Muscle layer of colon (tissue), 2 donors: Measurements from ENCODE around the gene ADGRD1.
"Not testable (repeated sequence)": the region's sequence is repeated elsewhere in the genome, so short reads cannot be mapped to it uniquely, and the experiment has no call there.

Source experiments
- H3K27ac ChIP-seq: one replicate; pipeline ENCODE4 v1.7.0; 2013; ENCODE audit warnings: low read depth, mild to moderate bottlenecking, low read length, moderate library complexity
- H3K27me3 ChIP-seq, 2 donors: one replicate each; pipeline ENCODE4 v1.7.0; 2013; ENCODE audit warnings: low read length in 2 of 2, mild to moderate bottlenecking in 2 of 2; ENCODE audit not compliant: insufficient read depth in 2 of 2, control insufficient read depth in 1 of 2
- H3K36me3 ChIP-seq: one replicate; pipeline ENCODE4 v1.7.0; 2013; ENCODE audit warnings: mild to moderate bottlenecking, low read length; ENCODE audit not compliant: insufficient read depth
- H3K4me1 ChIP-seq: one replicate; pipeline ENCODE4 v1.7.0; 2013; ENCODE audit warnings: mild to moderate bottlenecking, low read length; ENCODE audit not compliant: insufficient read depth
- H3K4me3 ChIP-seq, 2 donors: one replicate each; pipeline ENCODE4 v1.7.0; 2013; ENCODE audit warnings: low read length in 2 of 2, low read depth in 1 of 2, mild to moderate bottlenecking in 1 of 2, moderate library complexity in 1 of 2
- H3K9ac ChIP-seq: one replicate; pipeline ENCODE4 v1.7.0; 2013; ENCODE audit warnings: low read length
- H3K9me3 ChIP-seq: one replicate; pipeline ENCODE4 v1.7.0; 2013; ENCODE audit warnings: mild to moderate bottlenecking, low read length
- donor health status: abdominal sarcoma.
- donor health status: Adenocarcinoma of cecum.

ADGRD1 gene

GRCh38 chr12:130953771-130954543, at the start of gene ADGRD1:
Gene ADGRD1, plus strand, starts transcription at chr12:130953907. Its CDS starts 559 bp downstream, at chr12:130954466.
- Histone ChIP-seq H3K27me3 (no peaks in the 10 kb centered on the region), H3K9ac (peak within 1 kb of the TSS; percentile 71), H3K27ac (peak within 1 kb of the TSS; percentile 70), H3K4me3 (peak within 1 kb of the TSS; percentile 62 to 72), H3K4me1 (peaks cover 27% of the 10 kb centered on the region), H3K9me3 (no peaks in the 10 kb centered on the region), H3K36me3 (no peaks in the 10 kb centered on the region)

GRCh38 chr12:130904064-130904463, 49.6 kb upstream of the ADGRD1 start:
- Histone ChIP-seq H3K27me3 (no peaks in the 10 kb centered on the region), H3K27ac (no peak overlapping the region), H3K9ac (no peak overlapping the region)

GRCh38 chr12:130904936-130905455, 48.7 kb upstream of the ADGRD1 start:
- not testable (repeated sequence) for H3K4me3 ChIP-seq, H3K9me3 ChIP-seq, H3K27me3 ChIP-seq, H3K9ac ChIP-seq, H3K4me1 ChIP-seq, H3K36me3 ChIP-seq, H3K27ac ChIP-seq

More at GRCh38 chr12:130904064-130904463, 49.6 kb upstream of the ADGRD1 start:
- Histone ChIP-seq H3K4me1 (no peaks in the 10 kb centered on the region), H3K9me3 (no peaks in the 10 kb centered on the region), H3K36me3 (no peaks in the 10 kb centered on the region), H3K4me3 (no peak overlapping the region)

- Histone ChIP-seq H3K36me3 (no peaks in the 10 kb centered on the region), H3K9me3 (no peaks in the 10 kb centered on the region), H3K27me3 (no peaks in the 10 kb centered on the region), H3K9ac (no peak overlapping the region), H3K27ac (no peak overlapping the region), H3K4me3 (no peak overlapping the region), H3K4me1 (no peaks in the 10 kb centered on the region)
Observed at GRCh38 chr12:130909111-130909510, 44.6 kb upstream of the ADGRD1 start.

GRCh38 chr12:130911193-130911592, 42.5 kb upstream of the ADGRD1 start:
- no peak overlapping the region for H3K4me3 ChIP-seq
- H3K27me3 ChIP-seq: no peaks in the 10 kb centered on the region
- no peaks in the 10 kb centered on the region for H3K36me3 ChIP-seq
- no peak overlapping the region for H3K9ac ChIP-seq
- H3K9me3 ChIP-seq: no peaks in the 10 kb centered on the region
- no peak overlapping the region for H3K27ac ChIP-seq
- H3K4me1 ChIP-seq: peaks cover 4% of the 10 kb centered on the region

GRCh38 chr12:130911933-130912332, 41.8 kb upstream of the ADGRD1 start:
- no peak overlapping the region for H3K9ac ChIP-seq
- peaks cover 12% of the 10 kb centered on the region for H3K4me1 ChIP-seq
- H3K4me3 ChIP-seq: no peak overlapping the region
- no peaks in the 10 kb centered on the region for H3K27me3 ChIP-seq
- H3K27ac ChIP-seq: no peak overlapping the region
- H3K9me3 ChIP-seq: no peaks in the 10 kb centered on the region
- H3K36me3 ChIP-seq: no peaks in the 10 kb centered on the region

- Histone ChIP-seq H3K27me3 (no peaks in the 10 kb centered on the region), H3K9ac (no peak overlapping the region), H3K4me1 (peaks cover 12% of the 10 kb centered on the region), H3K4me3 (peak overlapping the region; percentile 16 to 46), H3K27ac (no peak overlapping the region), H3K9me3 (no peaks in the 10 kb centered on the region), H3K36me3 (no peaks in the 10 kb centered on the region)
Observed at GRCh38 chr12:130916241-130916911, 37.3 kb upstream of the ADGRD1 start.

- H3K36me3 ChIP-seq: no peaks in the 10 kb centered on the region
- H3K4me1 ChIP-seq: peaks cover 12% of the 10 kb centered on the region
- no peaks in the 10 kb centered on the region for H3K9me3 ChIP-seq
- H3K27ac ChIP-seq: no peak overlapping the region
- no peak overlapping the region for H3K9ac ChIP-seq
- no peak overlapping the region for H3K4me3 ChIP-seq
- H3K27me3 ChIP-seq: no peaks in the 10 kb centered on the region
Observed at GRCh38 chr12:130917607-130918006, 36.1 kb upstream of the ADGRD1 start.

GRCh38 chr12:130919086-130919485, 34.6 kb upstream of the ADGRD1 start:
- Histone ChIP-seq H3K4me3 (no peak overlapping the region), H3K4me1 (peaks cover 12% of the 10 kb centered on the region), H3K9ac (no peak overlapping the region), H3K27me3 (no peaks in the 10 kb centered on the region), H3K36me3 (no peaks in the 10 kb centered on the region), H3K27ac (no peak overlapping the region), H3K9me3 (no peaks in the 10 kb centered on the region)

- Histone ChIP-seq H3K36me3 (no peaks in the 10 kb centered on the region), H3K4me3 (no peak overlapping the region), H3K27me3 (no peaks in the 10 kb centered on the region), H3K27ac (no peak overlapping the region), H3K4me1 (peaks cover 12% of the 10 kb centered on the region), H3K9me3 (no peaks in the 10 kb centered on the region), H3K9ac (no peak overlapping the region)
Observed at GRCh38 chr12:130920119-130920703, 33.5 kb upstream of the ADGRD1 start.

- H3K9me3 ChIP-seq: no peaks in the 10 kb centered on the region
- H3K4me1 ChIP-seq: peaks cover 15% of the 10 kb centered on the region
- H3K27ac ChIP-seq: no peak overlapping the region
- H3K9ac ChIP-seq: no peak overlapping the region
- no peaks in the 10 kb centered on the region for H3K36me3 ChIP-seq
- H3K4me3 ChIP-seq: no peak overlapping the region
- no peaks in the 10 kb centered on the region for H3K27me3 ChIP-seq
Observed at GRCh38 chr12:130920723-130921381, 32.9 kb upstream of the ADGRD1 start.
